WTC11 (cell line): ENCODE data around the gene GDPGP1. TPM values are rescaled to one million over a fixed set of nuclear protein-coding genes. Genes with fewer than 3 reads are reported as not detected.

Experiments used
- ATAC-seq: fragments of 200-7000 bp; cut with Tn5 transposase; 2 replicates; pipeline ENCODE4 v1.10.0; 2021; ENCODE audit warnings: mild to moderate bottlenecking, moderate library complexity
- CTCF ChIA-PET: fragments of 300-600 bp; sonication (Branson Sonifier 250); formaldehyde crosslinking; loops from one replicate; lab custom pipeline; 2021; ENCODE audit warnings: antibody characterized with exemption; lab: Charles Lee
- POLR2A ChIA-PET: fragments of 350-600 bp; sonication (Branson Sonifier 250); formaldehyde crosslinking; loops from one replicate; lab custom pipeline; 2021; ENCODE audit warnings: antibody characterized with exemption; lab: Charles Lee
- DNase-seq: peaks from one replicate; pipeline ENCODE4 v3.0.0; 2021; ENCODE audit warnings: low spot score
- H3K27ac Mint-ChIP-seq: 2 replicates; pipeline ENCODE4 v1.8.0; 2021; ENCODE audit warnings: mixed read lengths
- H3K27me3 Mint-ChIP-seq: 2 replicates; pipeline ENCODE4 v1.8.0; 2021; ENCODE audit warnings: low read depth, mild to moderate bottlenecking, moderate library complexity, mixed read lengths
- H3K36me3 Mint-ChIP-seq: 2 replicates; pipeline ENCODE4 v1.8.0; 2021; ENCODE audit warnings: mixed read lengths
- H3K4me1 Mint-ChIP-seq: 2 replicates; pipeline ENCODE4 v1.8.0; 2022; ENCODE audit warnings: mixed read lengths
- H3K4me3 Mint-ChIP-seq: 2 replicates; pipeline ENCODE4 v1.8.0; 2021; ENCODE audit warnings: mild to moderate bottlenecking, moderate library complexity, mixed read lengths
- H3K9me3 Mint-ChIP-seq: 2 replicates; pipeline ENCODE4 v1.8.0; 2021; ENCODE audit warnings: mixed read lengths
- ATF1 ChIP-seq: sonication (generic); formaldehyde crosslinking; IDR thresholded peaks from 2 replicates; pipeline ENCODE4 v1.8.1; 2023; ENCODE audit warnings: mild to moderate bottlenecking, moderate library complexity, missing genetic modification reagents
- ATF3 ChIP-seq: sonication (generic); formaldehyde crosslinking; conservative IDR thresholded peaks from 2 replicates; pipeline ENCODE4 v1.8.1; 2022; ENCODE audit warnings: mild to moderate bottlenecking, missing genetic modification reagents
- ELF4 ChIP-seq: sonication (generic); formaldehyde crosslinking; IDR thresholded peaks from 2 replicates; pipeline ENCODE4 v1.8.1; 2022; ENCODE audit warnings: low read depth, mild to moderate bottlenecking, moderate library complexity, missing genetic modification reagents
- FOXP1 ChIP-seq: sonication (generic); formaldehyde crosslinking; IDR thresholded peaks from 2 replicates; pipeline ENCODE4 v1.8.0; 2022; ENCODE audit warnings: missing genetic modification reagents, mild to moderate bottlenecking, moderate library complexity, borderline replicate concordance
- JUN ChIP-seq: sonication (generic); formaldehyde crosslinking; IDR thresholded peaks from 2 replicates; pipeline ENCODE4 v1.8.0; 2023; ENCODE audit warnings: mild to moderate bottlenecking, missing genetic modification reagents
- KAT7 ChIP-seq: sonication (generic); formaldehyde crosslinking; IDR thresholded peaks from 2 replicates; pipeline ENCODE4 v1.8.1; 2023; ENCODE audit warnings: missing genetic modification reagents, mild to moderate bottlenecking, borderline replicate concordance
- MXD4 ChIP-seq: fragments of 250-450 bp; sonication (Bioruptor Pico); IDR thresholded peaks from 2 replicates; pipeline ENCODE4 v1.8.0; 2021; ENCODE audit warnings: mild to moderate bottlenecking, moderate library complexity, borderline replicate concordance
- MYBL2 ChIP-seq: sonication (generic); formaldehyde crosslinking; IDR thresholded peaks from 2 replicates; pipeline ENCODE4 v1.8.1; 2023; ENCODE audit warnings: mild to moderate bottlenecking, moderate library complexity, missing genetic modification reagents
- NR1H2 ChIP-seq: sonication (generic); formaldehyde crosslinking; IDR thresholded peaks from 2 replicates; pipeline ENCODE4 v1.9.0; 2021; ENCODE audit warnings: mild to moderate bottlenecking, moderate library complexity, missing genetic modification reagents
- RORB ChIP-seq: fragments of 250-450 bp; sonication (Bioruptor Pico); IDR thresholded peaks from 2 replicates; pipeline ENCODE4 v1.9.0; 2021; ENCODE audit warnings: mild to moderate bottlenecking
- SP1 ChIP-seq: sonication (generic); formaldehyde crosslinking; conservative IDR thresholded peaks from 2 replicates; pipeline ENCODE4 v1.8.1; 2022; ENCODE audit warnings: missing genetic modification reagents
- TCF7 ChIP-seq: sonication (generic); formaldehyde crosslinking; IDR thresholded peaks from 2 replicates; pipeline ENCODE4 v1.8.0; 2022; ENCODE audit warnings: mild to moderate bottlenecking, low read depth, missing genetic modification reagents, moderate library complexity
- ZNF396 ChIP-seq: fragments of 250-450 bp; sonication (Bioruptor Pico); IDR thresholded peaks from 2 replicates; pipeline ENCODE4 v1.8.0; 2021; ENCODE audit warnings: mild to moderate bottlenecking, moderate library complexity, borderline replicate concordance
- ZNF416 ChIP-seq: fragments of 250-450 bp; sonication (Bioruptor Pico); IDR thresholded peaks from 2 replicates; pipeline ENCODE4 v1.9.0; 2021; ENCODE audit warnings: mild to moderate bottlenecking, inconsistent platforms
- ZNF532 ChIP-seq: fragments of 250-450 bp; sonication (Bioruptor Pico); IDR thresholded peaks from 2 replicates; pipeline ENCODE4 v1.9.0; 2021; ENCODE audit warnings: mild to moderate bottlenecking, borderline replicate concordance
- total RNA-seq: library from RNA; stranded (reverse); gene quantifications from 3 replicates; pipeline ENCODE4 v1.2.3, GENCODE V29; 2021
- TF ChIP-seq, protein P1 (sequence below): fragments of 250-450 bp; sonication (Bioruptor Pico); conservative IDR thresholded peaks from 2 replicates; pipeline ENCODE4 v1.9.0; 2021; ENCODE audit warnings: mild to moderate bottlenecking
- TF ChIP-seq, protein P2 (sequence below): sonication (generic); formaldehyde crosslinking; IDR thresholded peaks from 2 replicates; pipeline ENCODE4 v1.8.0; 2022; ENCODE audit warnings: mild to moderate bottlenecking, missing genetic modification reagents
- TF ChIP-seq, protein P3 (sequence below): sonication (generic); formaldehyde crosslinking; IDR thresholded peaks from 2 replicates; pipeline ENCODE4 v1.8.1; 2022; ENCODE audit warnings: mild to moderate bottlenecking, missing genetic modification reagents, moderate library complexity, borderline replicate concordance

GDPGP1 gene
- total RNA-seq, 1 experiment from 2014 or later: 2.6 TPM

DNA sequence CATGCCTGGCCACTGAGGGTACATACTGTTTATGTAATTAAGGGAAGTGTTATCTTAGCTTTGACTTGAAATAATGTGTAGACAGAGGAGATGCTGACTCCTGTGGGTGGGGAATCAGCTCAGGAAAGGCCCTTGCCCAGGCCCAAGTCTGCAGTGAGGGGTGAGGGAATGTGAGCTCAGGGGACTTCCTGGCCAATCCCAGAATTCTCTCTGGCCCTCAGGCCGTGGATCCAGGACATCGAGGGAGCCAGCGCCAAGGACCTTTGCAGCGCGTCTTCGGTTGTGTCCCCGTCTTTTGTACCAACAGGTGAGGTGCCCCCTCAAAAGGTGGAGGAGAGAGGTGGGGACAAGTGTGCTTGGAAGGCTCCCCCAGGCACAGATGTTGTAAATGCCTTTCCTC is 6.7 kb upstream of the GDPGP1 start (continued):
- TF ChIP-seq SP1 (CRISPR knock-in tag): no peak
- no peak for TF ChIP-seq ATF1 (CRISPR knock-in tag)
- TF ChIP-seq MYBL2: no peak
- no peak for TF ChIP-seq NR1H2 (CRISPR knock-in tag)
- TF ChIP-seq ZNF532 (CRISPR knock-in tag): no peak

GRCh38 chr15:90227816-90228772 is 5.9 kb upstream of the GDPGP1 start:
- Mint-ChIP-seq H3K9me3 (no peaks in the 10 kb centered on the region), H3K27me3 (no peaks in the 10 kb centered on the region), H3K27ac (no peak overlapping the region), H3K4me3 (no peak overlapping the region)
- ChIA-PET CTCF (no interaction called here), POLR2A (no interaction called here)
- TF ChIP-seq, protein P1, sequence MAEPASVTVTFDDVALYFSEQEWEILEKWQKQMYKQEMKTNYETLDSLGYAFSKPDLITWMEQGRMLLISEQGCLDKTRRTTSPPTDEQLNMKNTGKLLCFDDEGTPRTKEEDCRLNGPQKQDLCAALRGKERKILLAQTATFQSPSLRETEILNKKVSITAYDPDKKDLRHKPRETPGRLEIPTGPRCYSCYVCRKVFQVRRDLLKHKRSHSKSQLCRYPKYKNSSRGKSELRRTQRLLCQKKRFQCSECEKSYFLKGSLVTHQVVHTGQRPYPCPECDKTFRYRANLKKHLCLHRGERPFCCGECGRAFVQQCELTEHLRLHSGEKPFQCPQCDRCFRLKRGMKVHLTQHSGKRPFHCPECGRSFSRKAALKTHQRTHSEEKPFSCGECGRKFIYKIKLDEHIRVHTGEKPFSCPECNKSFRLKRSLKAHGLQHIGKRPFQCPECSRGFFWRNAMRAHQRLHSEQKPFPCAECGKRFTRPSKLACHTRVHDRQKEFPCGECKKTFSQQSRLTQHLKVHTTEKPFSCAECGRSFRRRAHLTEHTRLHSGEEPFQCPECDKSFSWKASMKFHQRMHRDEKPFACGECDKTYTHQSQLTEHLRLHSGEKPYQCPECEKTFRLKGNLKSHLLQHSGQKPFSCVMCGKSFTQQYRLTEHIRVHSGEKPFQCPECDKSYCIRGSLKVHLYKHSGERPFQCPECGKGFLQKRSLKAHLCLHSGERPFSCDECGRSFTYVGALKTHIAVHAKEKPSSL (CRISPR knock-in tag): no peak
- no peak for TF ChIP-seq RORB (CRISPR knock-in tag)
- no peak for TF ChIP-seq JUN (CRISPR knock-in tag)
- TF ChIP-seq TCF7: no peak
- TF ChIP-seq ATF3 (CRISPR knock-in tag): no peak
- TF ChIP-seq ZNF396: no peak
- TF ChIP-seq, all 79 proteins: peak for 0
- Mint-ChIP-seq H3K4me1 (peaks cover 7% of the 10 kb centered on the region), H3K36me3 (peaks cover 40% of the 10 kb centered on the region)
- ATAC-seq (no peak), DNase-seq (no peak)

DNA sequence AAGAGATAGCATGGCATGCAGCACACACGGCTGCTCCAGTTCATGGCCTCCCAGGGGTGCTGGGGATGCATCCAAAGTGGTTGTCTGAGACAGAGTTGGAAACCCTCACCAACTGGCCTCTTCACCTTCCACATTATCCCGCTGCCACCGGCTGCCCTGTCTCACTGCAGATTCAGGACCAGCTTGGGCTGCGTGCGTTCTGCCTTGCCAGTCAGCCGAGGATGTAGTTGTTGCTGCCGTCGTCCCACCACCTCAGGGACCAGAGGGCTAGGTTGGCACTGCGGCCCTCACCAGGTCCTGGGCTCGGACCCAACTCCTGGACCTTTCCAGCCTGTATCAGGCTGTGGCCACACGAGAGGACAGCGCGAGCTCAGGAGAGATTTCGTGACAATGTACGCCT is 5.0 kb upstream of the GDPGP1 start:
- no peak overlapping the region for H3K4me3 Mint-ChIP-seq
- no peaks in the 10 kb centered on the region for H3K27me3 Mint-ChIP-seq

More for the DNA sequence above, 5.0 kb upstream of the GDPGP1 start:
- DNase-seq: no peak
- TF ChIP-seq FOXP1 (CRISPR knock-in tag) (no peak), SP1 (CRISPR knock-in tag) (no peak), KAT7 (CRISPR knock-in tag) (no peak), MXD4 (CRISPR knock-in tag) (no peak), ELF4 (CRISPR knock-in tag) (no peak), ZNF416 (no peak)
- TF ChIP-seq, protein P2, sequence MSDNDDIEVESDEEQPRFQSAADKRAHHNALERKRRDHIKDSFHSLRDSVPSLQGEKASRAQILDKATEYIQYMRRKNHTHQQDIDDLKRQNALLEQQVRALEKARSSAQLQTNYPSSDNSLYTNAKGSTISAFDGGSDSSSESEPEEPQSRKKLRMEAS (CRISPR knock-in tag): no peak
- TF ChIP-seq, protein P3, sequence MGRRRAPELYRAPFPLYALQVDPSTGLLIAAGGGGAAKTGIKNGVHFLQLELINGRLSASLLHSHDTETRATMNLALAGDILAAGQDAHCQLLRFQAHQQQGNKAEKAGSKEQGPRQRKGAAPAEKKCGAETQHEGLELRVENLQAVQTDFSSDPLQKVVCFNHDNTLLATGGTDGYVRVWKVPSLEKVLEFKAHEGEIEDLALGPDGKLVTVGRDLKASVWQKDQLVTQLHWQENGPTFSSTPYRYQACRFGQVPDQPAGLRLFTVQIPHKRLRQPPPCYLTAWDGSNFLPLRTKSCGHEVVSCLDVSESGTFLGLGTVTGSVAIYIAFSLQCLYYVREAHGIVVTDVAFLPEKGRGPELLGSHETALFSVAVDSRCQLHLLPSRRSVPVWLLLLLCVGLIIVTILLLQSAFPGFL (CRISPR knock-in tag): no peak
- peaks cover 35% of the 10 kb centered on the region for H3K36me3 Mint-ChIP-seq
- no peak overlapping the region for H3K27ac Mint-ChIP-seq
- H3K4me1 Mint-ChIP-seq: peaks cover 7% of the 10 kb centered on the region
- ChIA-PET POLR2A (no interaction called here), CTCF (interaction anchor here (0.6 kb wide), 1 partner anchor 153 kb away, joined by 5 read pairs; no protein-coding TSS in a partner anchor)
- H3K9me3 Mint-ChIP-seq: no peaks in the 10 kb centered on the region
- no peak for ATAC-seq
